ENCODE measurements around the gene ZNF333.
"Not testable (repeated sequence)": the region's sequence is repeated elsewhere in the genome, so short reads cannot be mapped to it uniquely, and the experiment has no call there.

The ZNF333 gene

DNA sequence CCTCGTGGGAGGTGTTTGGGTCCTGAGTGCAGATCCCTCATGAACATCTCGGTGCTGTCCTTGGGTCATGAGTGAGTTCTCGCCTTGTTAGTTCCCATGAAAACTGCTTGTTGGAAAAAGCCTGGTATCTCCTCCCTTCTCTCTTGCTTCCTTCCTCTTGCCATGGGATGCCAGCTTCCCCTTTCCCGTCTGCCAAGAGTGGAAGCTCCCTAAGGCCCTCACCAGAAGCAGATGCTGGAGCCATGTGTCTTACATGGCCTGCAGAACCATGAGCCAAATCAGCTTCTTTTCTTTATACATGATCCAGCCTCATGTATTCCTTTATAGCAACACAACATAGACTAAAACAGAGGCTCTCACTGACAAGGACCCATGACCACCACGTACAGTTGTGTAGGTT lies 80.3 kb downstream of the ZNF333 start:
- DNase-seq: no peak

DNA sequence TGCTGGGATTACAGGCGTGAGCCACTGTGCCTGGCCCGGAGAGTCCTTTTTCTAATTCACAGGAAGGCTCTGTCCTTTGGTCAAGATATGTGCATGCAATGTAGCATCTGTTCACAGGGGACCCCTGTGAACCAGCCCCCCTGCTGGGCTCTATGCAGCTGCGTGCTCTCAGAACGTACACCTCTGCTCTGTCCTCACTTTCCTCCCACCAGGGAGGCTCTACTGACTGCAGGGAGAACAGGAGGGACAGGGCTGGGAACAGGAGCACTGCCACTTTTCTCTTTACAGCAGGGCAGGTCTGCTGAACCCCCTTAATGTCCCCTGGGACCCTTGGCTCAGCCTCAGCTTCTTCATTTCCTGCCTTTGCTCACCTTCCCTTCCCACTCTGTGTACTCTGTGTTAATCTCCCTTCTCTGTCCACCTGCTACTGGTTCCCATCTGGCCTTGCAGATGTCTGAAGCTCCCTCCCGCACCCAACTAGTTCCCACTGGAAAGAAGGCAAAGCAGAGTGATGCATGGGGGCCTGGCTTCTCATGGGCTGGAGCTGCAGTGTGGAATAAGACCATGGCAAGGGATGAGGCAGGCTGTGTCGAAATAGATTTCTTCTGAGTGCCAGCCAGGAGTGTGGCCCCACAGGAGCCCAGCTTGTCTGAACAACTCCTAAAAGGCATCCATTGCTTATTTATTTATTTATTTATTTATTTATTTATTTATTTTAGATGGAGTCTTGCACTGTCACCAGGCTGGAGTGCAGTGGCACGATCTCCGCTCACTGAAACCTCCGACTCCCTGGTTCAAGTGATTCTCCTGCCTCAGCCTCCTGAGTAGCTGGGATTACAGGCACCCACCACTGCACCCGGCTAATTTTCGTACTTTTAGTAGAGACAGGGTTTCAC lies 81.3 kb downstream of the ZNF333 start:
- no peak for DNase-seq

- DNase-seq: no peak
Measured at GRCh38 chr19:14772467-14772866, 82.6 kb downstream of the ZNF333 start.

- DNase-seq: no peak
Measured at GRCh38 chr19:14772995-14773394, 83.1 kb downstream of the ZNF333 start.

GRCh38 chr19:14773722-14774121 lies 83.9 kb downstream of the ZNF333 start:
- not testable (repeated sequence) for DNase-seq

- no peak for DNase-seq
Measured at GRCh38 chr19:14774373-14774772, 84.5 kb downstream of the ZNF333 start.

DNA sequence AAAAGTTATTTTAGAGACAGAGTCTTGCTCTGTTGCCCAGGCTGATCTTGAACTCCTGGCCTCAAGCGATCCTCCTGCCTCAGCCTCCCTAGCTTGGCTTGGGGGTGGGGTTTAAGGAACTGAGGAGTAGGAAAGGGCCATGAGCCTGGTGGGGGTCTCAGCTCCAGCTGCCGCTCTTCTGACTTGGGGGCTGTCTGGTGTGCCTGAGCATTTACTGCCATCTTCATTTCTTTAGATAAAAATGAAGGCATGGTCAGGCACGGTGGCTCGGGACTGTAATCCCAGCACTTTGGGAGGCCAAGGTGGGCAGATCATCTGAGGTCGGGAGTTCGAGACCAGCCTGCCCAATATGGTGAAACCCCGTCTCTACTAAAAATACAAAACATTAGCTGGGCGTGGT lies 85.5 kb downstream of the ZNF333 start:
- DNase-seq: not testable (repeated sequence)

DNA sequence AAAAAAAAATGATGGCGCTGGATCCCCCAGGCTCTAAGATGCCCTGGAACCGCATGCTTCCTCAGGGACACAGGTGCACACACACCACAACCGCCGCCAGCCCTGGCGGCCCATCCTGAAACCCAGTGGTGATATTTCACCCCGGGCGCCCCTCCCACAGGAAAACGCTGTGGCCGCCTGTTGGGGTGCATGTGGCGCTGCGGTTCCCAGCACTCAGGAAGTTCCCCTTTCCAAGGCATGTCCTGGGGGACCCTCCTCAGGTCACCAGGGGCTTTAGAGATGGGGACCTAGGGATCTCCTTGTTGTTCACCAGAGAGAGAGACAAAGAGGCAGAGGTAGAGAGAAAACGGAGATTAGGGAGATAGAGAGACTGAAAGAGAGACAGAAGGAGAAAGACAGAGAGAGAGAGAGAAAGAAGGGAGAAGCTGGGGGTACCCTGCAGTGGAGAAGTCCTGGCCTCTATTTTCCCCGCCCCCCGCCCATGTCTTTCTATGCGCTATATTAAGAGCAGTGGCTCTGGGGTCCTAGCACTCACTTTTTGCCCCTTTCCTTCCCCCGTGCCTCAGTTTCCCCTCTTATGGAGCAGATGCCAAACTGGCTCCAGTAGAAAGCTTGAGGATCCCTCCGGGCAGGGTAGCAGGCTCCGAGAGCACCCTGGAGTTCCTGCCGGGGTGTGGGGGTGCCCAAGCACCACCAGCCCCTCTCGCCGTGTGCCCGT lies 86.2 kb downstream of the ZNF333 start:
- DNase-seq: no peak

DNA sequence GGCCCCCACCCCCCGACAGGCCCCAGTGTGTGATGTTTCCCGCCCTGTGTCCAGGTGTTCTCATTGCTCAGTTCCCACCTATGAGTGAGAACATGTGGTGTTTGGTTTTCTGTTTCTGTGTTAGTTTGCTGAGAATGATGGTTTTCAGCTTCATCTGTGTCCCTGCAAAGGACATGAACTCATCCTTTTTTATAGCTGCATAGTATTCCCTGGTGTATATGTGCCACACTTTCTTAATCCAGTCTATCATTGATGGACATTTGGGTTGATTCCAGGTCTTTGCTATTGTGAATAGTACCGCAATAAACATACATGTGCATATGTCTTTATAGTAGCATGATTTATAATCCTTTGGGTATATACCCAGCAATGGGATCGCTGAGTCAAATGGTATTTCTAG lies 87.8 kb downstream of the ZNF333 start:
- not testable (repeated sequence) for DNase-seq

DNA sequence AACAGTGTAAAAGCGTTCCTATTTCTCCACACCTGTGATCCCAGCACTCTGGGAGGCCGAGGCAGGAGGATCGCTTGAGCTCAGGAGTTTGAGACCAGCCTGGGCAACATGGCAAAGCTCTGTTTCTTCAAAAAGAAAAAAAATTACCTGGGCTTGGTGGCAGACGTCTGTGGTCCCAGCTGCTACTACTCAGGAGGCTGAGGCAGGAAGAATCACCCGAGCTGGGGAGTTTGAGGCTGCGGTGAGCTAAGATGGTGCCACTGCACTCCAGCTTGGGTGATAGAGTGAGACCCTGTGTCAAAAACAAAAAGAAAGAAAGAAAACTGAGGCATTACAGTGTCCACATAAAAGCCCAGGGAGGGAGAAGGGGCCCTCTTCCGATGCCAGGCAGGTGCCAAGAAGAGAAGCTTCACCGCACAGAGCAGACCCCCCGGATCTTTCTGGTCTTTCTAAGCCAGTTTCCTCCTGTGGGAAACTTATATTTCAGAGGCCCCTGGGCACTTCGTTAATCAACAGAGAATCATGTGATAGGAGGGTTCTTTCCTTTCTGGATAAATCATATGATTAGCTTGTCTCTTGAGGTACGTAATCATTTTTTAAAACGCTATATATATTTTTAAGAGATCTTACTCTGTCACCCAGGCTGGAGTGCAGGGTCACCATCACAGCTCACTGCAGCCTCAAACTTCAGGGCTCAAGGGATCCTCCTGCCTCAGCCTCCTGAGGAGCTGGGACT lies 88.4 kb downstream of the ZNF333 start, which contains the start of gene ADGRE2:
TSS of gene ADGRE2 (minus strand) at position 451 of the 736 bp plus-strand sequence. CDS start 1,804 bp downstream, outside the sequence.
- DNase-seq: not testable (repeated sequence)

DNA sequence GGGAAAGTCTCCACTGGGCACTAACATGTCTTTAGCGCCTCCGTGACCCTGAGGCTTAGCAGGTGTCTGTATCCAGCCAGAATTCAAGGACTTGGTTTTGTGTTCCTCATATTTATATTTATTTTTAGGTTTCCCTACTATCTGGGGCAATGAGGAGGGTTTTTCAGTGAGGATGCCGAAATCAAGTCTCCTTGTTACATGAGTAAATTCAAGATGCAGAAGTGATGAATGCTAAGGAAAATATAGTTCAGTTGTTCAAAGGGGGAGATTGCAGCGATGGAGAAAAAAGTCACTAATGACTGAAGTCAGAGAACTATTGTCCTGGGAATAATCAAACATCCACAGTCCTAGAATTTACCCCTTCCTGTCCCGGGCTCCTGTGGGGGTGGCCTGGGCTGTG lies 89.3 kb downstream of the ZNF333 start:
- no peak for DNase-seq

- not testable (repeated sequence) for DNase-seq
Measured at GRCh38 chr19:14780622-14781225, 90.9 kb downstream of the ZNF333 start.

- not testable (repeated sequence) for DNase-seq
Measured at GRCh38 chr19:14781713-14782536, 92.1 kb downstream of the ZNF333 start.

GRCh38 chr19:14782626-14783409 lies 93.0 kb downstream of the ZNF333 start:
- DNase-seq: no peak
